Neural cell (in vitro differentiated cells): ENCODE measurements around the gene SLC25A43.

Source experiments
- EP300 ChIP-seq: fragments of 450-650 bp; conservative IDR thresholded peaks from 2 replicates; pipeline ENCODE4 v1.6.1; 2014; ENCODE audit warnings: antibody characterized with exemption, mild to moderate bottlenecking, moderate library complexity; ENCODE audit not compliant: poor library complexity, severe bottlenecking
- POLR2AphosphoS5 ChIP-seq: IDR thresholded peaks from 2 replicates; pipeline ENCODE4 v1.6.1; 2012
- RAD21 ChIP-seq: fragments of 450-650 bp; conservative IDR thresholded peaks from 2 replicates; pipeline ENCODE4 v1.6.1; 2014; ENCODE audit warnings: antibody characterized with exemption, mild to moderate bottlenecking, moderate library complexity
- SMC3 ChIP-seq: fragments of 450-650 bp; conservative IDR thresholded peaks from 2 replicates; pipeline ENCODE4 v1.6.1; 2014; ENCODE audit warnings: antibody characterized with exemption, mild to moderate bottlenecking, moderate library complexity; ENCODE audit not compliant: poor library complexity
- TF ChIP-seq, protein P1 (sequence below): fragments of 450-650 bp; IDR thresholded peaks from 2 replicates; pipeline ENCODE4 v1.5.1; 2014; ENCODE audit warnings: antibody characterized with exemption, mild to moderate bottlenecking, moderate library complexity; ENCODE audit not compliant: poor library complexity, severe bottlenecking
- TF ChIP-seq, protein P2 (sequence below): IDR thresholded peaks from 2 replicates; pipeline ENCODE4 v1.6.1; 2012; ENCODE audit warnings: borderline replicate concordance

DNA sequence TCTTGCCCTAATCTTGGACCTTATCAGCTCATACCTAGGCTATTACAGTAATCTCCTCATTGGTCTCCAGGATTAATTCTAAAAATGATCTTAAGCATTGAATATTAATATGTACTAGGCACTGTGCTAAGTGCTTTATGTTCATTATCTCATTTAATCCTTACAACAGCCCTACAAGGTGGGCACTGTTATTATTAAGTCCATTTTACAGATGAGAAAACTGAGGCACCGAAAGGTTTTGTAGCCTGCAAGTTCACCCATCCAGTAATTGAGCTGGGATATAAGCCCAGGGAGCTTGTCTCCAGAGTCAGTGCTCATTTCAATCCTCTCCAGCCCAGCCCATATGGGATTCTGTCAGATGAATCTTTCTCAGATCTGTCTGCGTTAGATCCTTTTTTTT lies 20.8 kb downstream of the SLC25A43 start:
- TF ChIP-seq, protein P1, sequence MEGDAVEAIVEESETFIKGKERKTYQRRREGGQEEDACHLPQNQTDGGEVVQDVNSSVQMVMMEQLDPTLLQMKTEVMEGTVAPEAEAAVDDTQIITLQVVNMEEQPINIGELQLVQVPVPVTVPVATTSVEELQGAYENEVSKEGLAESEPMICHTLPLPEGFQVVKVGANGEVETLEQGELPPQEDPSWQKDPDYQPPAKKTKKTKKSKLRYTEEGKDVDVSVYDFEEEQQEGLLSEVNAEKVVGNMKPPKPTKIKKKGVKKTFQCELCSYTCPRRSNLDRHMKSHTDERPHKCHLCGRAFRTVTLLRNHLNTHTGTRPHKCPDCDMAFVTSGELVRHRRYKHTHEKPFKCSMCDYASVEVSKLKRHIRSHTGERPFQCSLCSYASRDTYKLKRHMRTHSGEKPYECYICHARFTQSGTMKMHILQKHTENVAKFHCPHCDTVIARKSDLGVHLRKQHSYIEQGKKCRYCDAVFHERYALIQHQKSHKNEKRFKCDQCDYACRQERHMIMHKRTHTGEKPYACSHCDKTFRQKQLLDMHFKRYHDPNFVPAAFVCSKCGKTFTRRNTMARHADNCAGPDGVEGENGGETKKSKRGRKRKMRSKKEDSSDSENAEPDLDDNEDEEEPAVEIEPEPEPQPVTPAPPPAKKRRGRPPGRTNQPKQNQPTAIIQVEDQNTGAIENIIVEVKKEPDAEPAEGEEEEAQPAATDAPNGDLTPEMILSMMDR = no peak
- TF ChIP-seq POLR2AphosphoS5 = no peak
- TF ChIP-seq, protein P2, sequence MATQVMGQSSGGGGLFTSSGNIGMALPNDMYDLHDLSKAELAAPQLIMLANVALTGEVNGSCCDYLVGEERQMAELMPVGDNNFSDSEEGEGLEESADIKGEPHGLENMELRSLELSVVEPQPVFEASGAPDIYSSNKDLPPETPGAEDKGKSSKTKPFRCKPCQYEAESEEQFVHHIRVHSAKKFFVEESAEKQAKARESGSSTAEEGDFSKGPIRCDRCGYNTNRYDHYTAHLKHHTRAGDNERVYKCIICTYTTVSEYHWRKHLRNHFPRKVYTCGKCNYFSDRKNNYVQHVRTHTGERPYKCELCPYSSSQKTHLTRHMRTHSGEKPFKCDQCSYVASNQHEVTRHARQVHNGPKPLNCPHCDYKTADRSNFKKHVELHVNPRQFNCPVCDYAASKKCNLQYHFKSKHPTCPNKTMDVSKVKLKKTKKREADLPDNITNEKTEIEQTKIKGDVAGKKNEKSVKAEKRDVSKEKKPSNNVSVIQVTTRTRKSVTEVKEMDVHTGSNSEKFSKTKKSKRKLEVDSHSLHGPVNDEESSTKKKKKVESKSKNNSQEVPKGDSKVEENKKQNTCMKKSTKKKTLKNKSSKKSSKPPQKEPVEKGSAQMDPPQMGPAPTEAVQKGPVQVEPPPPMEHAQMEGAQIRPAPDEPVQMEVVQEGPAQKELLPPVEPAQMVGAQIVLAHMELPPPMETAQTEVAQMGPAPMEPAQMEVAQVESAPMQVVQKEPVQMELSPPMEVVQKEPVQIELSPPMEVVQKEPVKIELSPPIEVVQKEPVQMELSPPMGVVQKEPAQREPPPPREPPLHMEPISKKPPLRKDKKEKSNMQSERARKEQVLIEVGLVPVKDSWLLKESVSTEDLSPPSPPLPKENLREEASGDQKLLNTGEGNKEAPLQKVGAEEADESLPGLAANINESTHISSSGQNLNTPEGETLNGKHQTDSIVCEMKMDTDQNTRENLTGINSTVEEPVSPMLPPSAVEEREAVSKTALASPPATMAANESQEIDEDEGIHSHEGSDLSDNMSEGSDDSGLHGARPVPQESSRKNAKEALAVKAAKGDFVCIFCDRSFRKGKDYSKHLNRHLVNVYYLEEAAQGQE = no peak
- TF ChIP-seq SMC3 = no peak
- no peak for TF ChIP-seq EP300
- no peak for TF ChIP-seq RAD21
